KBM-7 (cell line): Measurements from ENCODE around the gene DLL1.

Experiments used
- DNase-seq: peaks from one replicate; pipeline ENCODE4 v3.0.0-alpha.2; 2015
- in situ Hi-C: fragments of 300-500 bp; cut with MboI; formaldehyde crosslinking; loops from 2 replicates; pipeline ENCODE4 v1.14.3; 2020; ENCODE audit warnings: low sequenced_read_pairs, low pct_unique_long_range_greater_than_20kb, mixed read lengths

DLL1 gene

GRCh38 chr6:170296423-170296745 is 5.5 kb upstream of the DLL1 start:
- in situ Hi-C loops = loop anchor here (10.0 kb wide), 1 partner anchor 132 kb away; no protein-coding TSS in a partner anchor
- DNase-seq = no peak

- peak; percentile 67 for DNase-seq
- in situ Hi-C loops = loop anchor here (10.0 kb wide), 1 partner anchor 131 kb away; no protein-coding TSS in a partner anchor
Observed at GRCh38 chr6:170295510-170296422, 4.9 kb upstream of the DLL1 start.

GRCh38 chr6:170294813-170295509 is 4.1 kb upstream of the DLL1 start:
- peak; percentile 51 for DNase-seq

GRCh38 chr6:170294298-170294730 is 3.4 kb upstream of the DLL1 start:
- DNase-seq = no peak
- in situ Hi-C loops = loop anchor here (10.0 kb wide), 1 partner anchor 130 kb away; no protein-coding TSS in a partner anchor

More at GRCh38 chr6:170294813-170295509, 4.1 kb upstream of the DLL1 start:
- in situ Hi-C loops = loop anchor here (10.0 kb wide), 1 partner anchor 130 kb away; no protein-coding TSS in a partner anchor

- no peak for DNase-seq
- in situ Hi-C loops = loop anchor here (10.0 kb wide), 1 partner anchor 129 kb away; no protein-coding TSS in a partner anchor
Observed at GRCh38 chr6:170293341-170294231, 2.7 kb upstream of the DLL1 start.

GRCh38 chr6:170292407-170293158 is 1.7 kb upstream of the DLL1 start:
- in situ Hi-C loops = loop anchor here (10.0 kb wide), 1 partner anchor 128 kb away; no protein-coding TSS in a partner anchor
- peak; percentile 44 for DNase-seq

GRCh38 chr6:170292111-170292406 is 1.2 kb upstream of the DLL1 start:
- DNase-seq = no peak
- in situ Hi-C loops = loop anchor here (10.0 kb wide), 1 partner anchor 127 kb away; no protein-coding TSS in a partner anchor

- in situ Hi-C loops = loop anchor here (10.0 kb wide), 1 partner anchor 127 kb away; no protein-coding TSS in a partner anchor
- peak; percentile 70 for DNase-seq
Observed at GRCh38 chr6:170291271-170292110, 613 bp upstream of the DLL1 start.

- in situ Hi-C loops = loop anchor here (10.0 kb wide), 1 partner anchor 125 kb away; no protein-coding TSS in a partner anchor
- no peak for DNase-seq
Observed at GRCh38 chr6:170289951-170290295, 955 bp downstream of the DLL1 start.

GRCh38 chr6:170289180-170289931 is 1.5 kb downstream of the DLL1 start:
- no peak for DNase-seq
- in situ Hi-C loops = no loop called here

GRCh38 chr6:170288852-170289179 is 2.1 kb downstream of the DLL1 start:
- in situ Hi-C loops = no loop called here
- no peak for DNase-seq

- in situ Hi-C loops = no loop called here
- no peak for DNase-seq
Observed at GRCh38 chr6:170288091-170288631, 2.7 kb downstream of the DLL1 start.

GRCh38 chr6:170287371-170287876 is 3.5 kb downstream of the DLL1 start:
- DNase-seq = no peak
- in situ Hi-C loops = no loop called here

- in situ Hi-C loops = no loop called here
- no peak for DNase-seq
Observed at GRCh38 chr6:170286934-170287265, 4.0 kb downstream of the DLL1 start.

GRCh38 chr6:170286246-170286933 is 4.5 kb downstream of the DLL1 start:
- DNase-seq = no peak
- in situ Hi-C loops = no loop called here

- no peak for DNase-seq
- in situ Hi-C loops = no loop called here
Observed at GRCh38 chr6:170285482-170285881, 5.4 kb downstream of the DLL1 start.
